ENCODE measurements around the gene LCA5.

DNA sequence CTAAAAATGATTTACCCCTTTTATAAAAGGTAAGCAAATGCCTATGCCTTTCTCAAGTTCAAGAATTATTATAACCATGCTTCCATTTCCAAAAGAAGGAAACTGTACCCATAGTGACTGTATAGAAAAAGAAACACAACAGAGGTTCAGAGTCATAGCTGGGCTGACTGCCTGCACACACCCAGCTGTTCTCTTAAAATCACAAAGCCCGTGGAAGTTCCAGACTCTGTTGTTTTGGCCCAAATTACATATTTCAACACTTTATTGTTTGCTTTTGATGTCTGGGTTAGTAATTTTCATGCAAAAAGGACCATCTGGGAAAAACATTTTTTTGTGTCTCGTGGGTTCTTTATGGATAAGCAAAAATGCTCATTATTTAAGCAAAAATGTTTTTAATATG lies 99.2 kb downstream of the LCA5 start:
- TF ChIP-seq CTCF (IDR thresholded peaks at IDR 0.05; ENCODE audit: low read length) (no peak), EZH2 (optimal IDR thresholded peaks at IDR 0.05; ENCODE audit: low read depth, low read length) (no peak), EZH2phosphoT487 (IDR thresholded peaks at IDR 0.05; ENCODE audit: low read length) (no peak)

All from MM.1S (cell line).